HepG2 (cell line): ENCODE data around the gene CREBBP. TPM values are rescaled to one million over a fixed set of nuclear protein-coding genes. Genes with fewer than 3 reads are reported as not detected.

Experiments
- GATAD2A ChIP-seq: IDR thresholded peaks from 2 replicates; pipeline ENCODE4 v1.6.1; 2016
- HES4 ChIP-seq: sonication (generic); formaldehyde crosslinking; IDR thresholded peaks from 2 replicates; pipeline ENCODE4 v1.9.0; 2021; ENCODE audit warnings: mild to moderate bottlenecking, missing genetic modification reagents, borderline replicate concordance
- JUNB ChIP-seq: sonication (generic); formaldehyde crosslinking; IDR thresholded peaks from 2 replicates; pipeline ENCODE4 v1.8.0; 2022; ENCODE audit warnings: missing genetic modification reagents, mild to moderate bottlenecking, borderline replicate concordance
- KLF9 ChIP-seq: IDR thresholded peaks from 2 replicates; pipeline ENCODE4 v1.6.1; 2016; ENCODE audit warnings: low read depth
- MED13 ChIP-seq: sonication (generic); formaldehyde crosslinking; IDR thresholded peaks from 2 replicates; pipeline ENCODE4 v1.5.0; 2020; ENCODE audit warnings: missing genetic modification reagents
- MLLT10 ChIP-seq: sonication (generic); formaldehyde crosslinking; IDR thresholded peaks from 2 replicates; pipeline ENCODE4 v1.4.0; 2020; ENCODE audit warnings: missing genetic modification reagents
- NR3C1 ChIP-seq: sonication (generic); formaldehyde crosslinking; IDR thresholded peaks from 2 replicates; pipeline ENCODE4 v1.4.0; 2020; ENCODE audit warnings: missing genetic modification reagents
- RBAK ChIP-seq: sonication (generic); formaldehyde crosslinking; IDR thresholded peaks from 2 replicates; pipeline ENCODE4 v1.5.1; 2020; ENCODE audit warnings: mild to moderate bottlenecking, missing genetic modification reagents
- RXRB ChIP-seq: IDR thresholded peaks from 2 replicates; pipeline ENCODE4 v1.6.1; 2016; ENCODE audit warnings: borderline replicate concordance, missing genetic modification reagents, missing compliant biosample characterization
- SMAD1 ChIP-seq: sonication (generic); formaldehyde crosslinking; IDR thresholded peaks from 2 replicates; pipeline ENCODE4 v1.4.0; 2020; ENCODE audit warnings: missing genetic modification reagents, low read depth, mild to moderate bottlenecking, borderline replicate concordance
- SNAI1 ChIP-seq: sonication (generic); formaldehyde crosslinking; IDR thresholded peaks from 2 replicates; pipeline ENCODE4 v1.5.0; 2020; ENCODE audit warnings: mild to moderate bottlenecking, missing genetic modification reagents, borderline replicate concordance
- STAG1 ChIP-seq: sonication (generic); formaldehyde crosslinking; IDR thresholded peaks from 2 replicates; pipeline ENCODE4 v1.4.0; 2020; ENCODE audit warnings: missing genetic modification reagents
- ZNF292 ChIP-seq: sonication (generic); formaldehyde crosslinking; IDR thresholded peaks from 2 replicates; pipeline ENCODE4 v1.8.1; 2022; ENCODE audit warnings: mild to moderate bottlenecking, low read depth, missing genetic modification reagents, borderline replicate concordance
- ZNF33A ChIP-seq: sonication (generic); formaldehyde crosslinking; IDR thresholded peaks from 2 replicates; pipeline ENCODE4 v1.5.1; 2020; ENCODE audit warnings: missing genetic modification reagents, mild to moderate bottlenecking, moderate library complexity, borderline replicate concordance
- ZNF589 ChIP-seq: sonication (generic); formaldehyde crosslinking; conservative IDR thresholded peaks from 2 replicates; pipeline ENCODE4 v1.8.0; 2022; ENCODE audit warnings: mild to moderate bottlenecking, moderate library complexity, missing genetic modification reagents
- ZNF619 ChIP-seq: sonication (generic); formaldehyde crosslinking; IDR thresholded peaks from 2 replicates; pipeline ENCODE4 v1.4.0; 2020; ENCODE audit warnings: mild to moderate bottlenecking, missing genetic modification reagents
- ZNF709 ChIP-seq: sonication (generic); formaldehyde crosslinking; IDR thresholded peaks from 2 replicates; pipeline ENCODE4 v1.5.0; 2020; ENCODE audit warnings: mild to moderate bottlenecking, missing genetic modification reagents
- ZNF772 ChIP-seq: sonication (generic); formaldehyde crosslinking; IDR thresholded peaks from 2 replicates; pipeline ENCODE4 v1.5.0; 2020; ENCODE audit warnings: mild to moderate bottlenecking, missing genetic modification reagents
- ZNF777 ChIP-seq: sonication (generic); formaldehyde crosslinking; IDR thresholded peaks from 2 replicates; pipeline ENCODE4 v1.4.0; 2020; ENCODE audit warnings: missing genetic modification reagents
- ZSCAN30 ChIP-seq: sonication (generic); formaldehyde crosslinking; IDR thresholded peaks from 2 replicates; pipeline ENCODE4 v1.5.0; 2020; ENCODE audit warnings: mild to moderate bottlenecking, missing genetic modification reagents
- polyA plus RNA-seq, 8 experiments: library from polyadenylated mRNA; depleted of rRNA in 3 of 8; stranded (reverse) in 7 of 8; unstranded in 1 of 8; fragments of >200 nt; fragmentation: Illumina TruSeq in 4 of 8; extraction: Trizol in 4 of 8; gene quantifications; 2 replicates each; pipeline versions ENCODE4 v1.2.1 to v1.2.3, GENCODE V29; 2011 to 2016; ENCODE audit warnings: low read depth in 4 of 8, missing spikeins in 1 of 8, mixed read lengths in 1 of 8; ENCODE audit not compliant: insufficient read depth in 1 of 8
- total RNA-seq, 5 experiments: library from RNA; depleted of rRNA; stranded (reverse); fragments of >200 nt; fragmentation: Illumina TruSeq; extraction: Trizol; gene quantifications; 2 replicates each; pipeline ENCODE4 v1.2.3, GENCODE V29; 2016; ENCODE audit warnings: low read depth in 1 of 5
- TF ChIP-seq, protein P1 (sequence below): sonication (generic); formaldehyde crosslinking; IDR thresholded peaks from 2 replicates; pipeline ENCODE4 v1.5.0; 2020; ENCODE audit warnings: mild to moderate bottlenecking, missing genetic modification reagents, borderline replicate concordance
- TF ChIP-seq, protein P2 (sequence below): sonication (generic); formaldehyde crosslinking; IDR thresholded peaks from 2 replicates; pipeline ENCODE4 v1.4.0; 2020; ENCODE audit warnings: missing genetic modification reagents, low read depth, mild to moderate bottlenecking, borderline replicate concordance
- TF ChIP-seq, protein P3 (sequence below): IDR thresholded peaks from 2 replicates; pipeline ENCODE4 v1.6.1; 2012; ENCODE audit warnings: inconsistent platforms
- TF ChIP-seq, protein P4 (sequence below): sonication (generic); formaldehyde crosslinking; IDR thresholded peaks from 2 replicates; pipeline ENCODE4 v1.5.1; 2020; ENCODE audit warnings: mild to moderate bottlenecking, missing genetic modification reagents, moderate library complexity

The CREBBP gene
- total and polyA plus RNA-seq, 2 of the 13 experiments (the other 11 are each of a cell fraction or from before 2014, with no cell fraction given): 5.3 to 10.4 TPM

DNA sequence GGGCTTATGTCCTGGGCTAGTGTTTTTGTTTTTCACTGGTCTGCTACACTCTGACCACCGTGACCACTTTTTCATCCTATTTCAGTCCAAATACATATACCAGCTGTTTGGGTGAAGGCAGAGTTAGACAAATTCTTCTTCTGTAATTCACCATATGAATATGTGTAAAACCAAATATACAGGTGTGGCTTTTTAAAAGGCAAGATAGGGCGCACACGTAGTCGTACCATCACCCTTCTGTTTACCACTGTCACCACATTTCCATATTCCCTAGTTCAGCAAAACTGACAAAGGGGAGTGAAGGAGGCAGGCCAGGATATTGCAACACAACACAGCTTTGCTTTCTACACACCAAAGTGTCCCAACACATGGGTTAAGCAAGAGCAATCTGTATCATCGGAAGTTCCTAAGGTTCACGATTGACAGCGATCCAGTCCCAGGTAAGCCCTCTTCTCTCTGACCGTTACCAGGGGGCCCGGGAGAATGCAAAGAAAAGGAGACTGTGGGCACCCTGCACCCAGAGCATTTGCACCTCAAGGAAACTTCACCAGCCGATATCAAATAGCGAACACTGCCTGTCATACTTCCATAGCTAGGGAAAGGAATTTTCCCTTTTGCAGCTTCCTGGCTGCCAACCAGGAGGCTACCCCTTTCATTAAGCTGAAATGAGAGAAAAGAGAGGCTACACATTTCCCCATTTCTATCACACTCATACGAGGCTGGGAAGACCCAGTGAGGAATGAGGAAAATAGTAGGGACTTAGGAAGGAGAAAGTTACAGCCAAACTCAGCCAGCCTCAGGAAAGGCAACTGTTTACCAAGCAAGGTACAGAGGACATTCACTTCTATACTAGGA, 23.1 kb downstream of the CREBBP start (continued):
- TF ChIP-seq NR3C1 (CRISPR knock-in tag) (no peak), GATAD2A (peak; percentile 93), MLLT10 (CRISPR knock-in tag) (no peak), RXRB (CRISPR knock-in tag) (peak; percentile 73; the same call in 1 of the 2 replicates), MED13 (CRISPR knock-in tag) (no peak), ZNF589 (CRISPR knock-in tag) (no peak), ZNF33A (CRISPR knock-in tag) (no peak), SNAI1 (CRISPR knock-in tag) (no peak), ZNF619 (0 out of 2 replicates have a peak, but pooled peaks have one; percentile 58), ZNF292 (CRISPR knock-in tag) (peak; percentile 32; the same call in 1 of the 2 replicates), RBAK (CRISPR knock-in tag) (no peak), JUNB (CRISPR knock-in tag) (no peak), ZNF709 (CRISPR knock-in tag) (no peak), ZNF772 (CRISPR knock-in tag) (no peak; the same call in 1 of the 2 replicates), SMAD1 (no peak), STAG1 (CRISPR knock-in tag) (no peak), ZNF777 (CRISPR knock-in tag) (no peak), KLF9 (CRISPR knock-in tag) (no peak), HES4 (no peak), ZSCAN30 (CRISPR knock-in tag) (no peak)
- TF ChIP-seq, protein P1, sequence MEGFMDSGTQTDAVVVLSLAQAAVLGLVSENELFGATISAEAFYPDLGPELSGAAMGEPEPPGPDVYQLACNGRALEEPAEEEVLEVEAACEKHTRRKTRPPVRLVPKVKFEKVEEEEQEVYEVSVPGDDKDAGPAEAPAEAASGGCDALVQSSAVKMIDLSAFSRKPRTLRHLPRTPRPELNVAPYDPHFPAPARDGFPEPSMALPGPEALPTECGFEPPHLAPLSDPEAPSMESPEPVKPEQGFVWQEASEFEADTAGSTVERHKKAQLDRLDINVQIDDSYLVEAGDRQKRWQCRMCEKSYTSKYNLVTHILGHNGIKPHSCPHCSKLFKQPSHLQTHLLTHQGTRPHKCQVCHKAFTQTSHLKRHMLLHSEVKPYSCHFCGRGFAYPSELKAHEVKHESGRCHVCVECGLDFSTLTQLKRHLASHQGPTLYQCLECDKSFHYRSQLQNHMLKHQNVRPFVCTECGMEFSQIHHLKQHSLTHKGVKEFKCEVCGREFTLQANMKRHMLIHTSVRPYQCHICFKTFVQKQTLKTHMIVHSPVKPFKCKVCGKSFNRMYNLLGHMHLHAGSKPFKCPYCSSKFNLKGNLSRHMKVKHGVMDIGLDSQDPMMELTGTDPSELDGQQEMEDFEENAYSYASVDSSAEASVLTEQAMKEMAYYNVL (CRISPR knock-in tag): no peak
- TF ChIP-seq, protein P2, sequence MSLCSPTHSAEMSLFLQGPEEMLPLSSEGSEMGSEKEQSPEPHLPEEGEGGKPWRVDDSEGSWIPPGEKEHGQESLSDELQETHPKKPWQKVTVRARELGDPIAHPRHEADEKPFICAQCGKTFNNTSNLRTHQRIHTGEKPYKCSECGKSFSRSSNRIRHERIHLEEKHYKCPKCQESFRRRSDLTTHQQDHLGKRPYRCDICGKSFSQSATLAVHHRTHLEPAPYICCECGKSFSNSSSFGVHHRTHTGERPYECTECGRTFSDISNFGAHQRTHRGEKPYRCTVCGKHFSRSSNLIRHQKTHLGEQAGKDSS (CRISPR knock-in tag): no peak; the same call in 1 of the 2 replicates
- TF ChIP-seq, protein P3, sequence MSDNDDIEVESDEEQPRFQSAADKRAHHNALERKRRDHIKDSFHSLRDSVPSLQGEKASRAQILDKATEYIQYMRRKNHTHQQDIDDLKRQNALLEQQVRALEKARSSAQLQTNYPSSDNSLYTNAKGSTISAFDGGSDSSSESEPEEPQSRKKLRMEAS: peak; percentile 61; the same call in 1 of the 2 replicates
- TF ChIP-seq, protein P4, sequence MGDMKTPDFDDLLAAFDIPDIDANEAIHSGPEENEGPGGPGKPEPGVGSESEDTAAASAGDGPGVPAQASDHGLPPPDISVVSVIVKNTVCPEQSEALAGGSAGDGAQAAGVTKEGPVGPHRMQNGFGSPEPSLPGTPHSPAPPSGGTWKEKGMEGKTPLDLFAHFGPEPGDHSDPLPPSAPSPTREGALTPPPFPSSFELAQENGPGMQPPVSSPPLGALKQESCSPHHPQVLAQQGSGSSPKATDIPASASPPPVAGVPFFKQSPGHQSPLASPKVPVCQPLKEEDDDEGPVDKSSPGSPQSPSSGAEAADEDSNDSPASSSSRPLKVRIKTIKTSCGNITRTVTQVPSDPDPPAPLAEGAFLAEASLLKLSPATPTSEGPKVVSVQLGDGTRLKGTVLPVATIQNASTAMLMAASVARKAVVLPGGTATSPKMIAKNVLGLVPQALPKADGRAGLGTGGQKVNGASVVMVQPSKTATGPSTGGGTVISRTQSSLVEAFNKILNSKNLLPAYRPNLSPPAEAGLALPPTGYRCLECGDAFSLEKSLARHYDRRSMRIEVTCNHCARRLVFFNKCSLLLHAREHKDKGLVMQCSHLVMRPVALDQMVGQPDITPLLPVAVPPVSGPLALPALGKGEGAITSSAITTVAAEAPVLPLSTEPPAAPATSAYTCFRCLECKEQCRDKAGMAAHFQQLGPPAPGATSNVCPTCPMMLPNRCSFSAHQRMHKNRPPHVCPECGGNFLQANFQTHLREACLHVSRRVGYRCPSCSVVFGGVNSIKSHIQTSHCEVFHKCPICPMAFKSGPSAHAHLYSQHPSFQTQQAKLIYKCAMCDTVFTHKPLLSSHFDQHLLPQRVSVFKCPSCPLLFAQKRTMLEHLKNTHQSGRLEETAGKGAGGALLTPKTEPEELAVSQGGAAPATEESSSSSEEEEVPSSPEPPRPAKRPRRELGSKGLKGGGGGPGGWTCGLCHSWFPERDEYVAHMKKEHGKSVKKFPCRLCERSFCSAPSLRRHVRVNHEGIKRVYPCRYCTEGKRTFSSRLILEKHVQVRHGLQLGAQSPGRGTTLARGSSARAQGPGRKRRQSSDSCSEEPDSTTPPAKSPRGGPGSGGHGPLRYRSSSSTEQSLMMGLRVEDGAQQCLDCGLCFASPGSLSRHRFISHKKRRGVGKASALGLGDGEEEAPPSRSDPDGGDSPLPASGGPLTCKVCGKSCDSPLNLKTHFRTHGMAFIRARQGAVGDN: no peak
